H1 (cell line): ENCODE measurements around the gene CFAP100. TPM values are rescaled to one million over a fixed set of nuclear protein-coding genes. Genes with fewer than 3 reads are reported as not detected.

Experiments used
- CTCF ChIA-PET: fragments of 300-600 bp; sonication (Branson Sonifier 250); formaldehyde crosslinking; loops from one replicate; lab custom pipeline; 2021; ENCODE audit not compliant: partially characterized antibody; lab: Charles Lee
- POLR2A ChIA-PET: fragments of 300-600 bp; sonication (Branson Sonifier 250); formaldehyde crosslinking; loops from one replicate; lab custom pipeline; 2021; ENCODE audit warnings: inconsistent platforms; ENCODE audit not compliant: partially characterized antibody; lab: Charles Lee
- DNase-seq, 2 experiments: peaks; one replicate each; pipeline versions ENCODE4 v3.0.0 to v3.0.0-alpha.2; 2010 to 2022; ENCODE audit warnings: low spot score in 2 of 2, low read depth in 1 of 2, mixed read lengths in 1 of 2
- FAIRE-seq: peaks from 2 replicates; lab custom pipeline; 2011; peaks lifted over from hg19 to GRCh38; lab: Jason Lieb, UNC
- H2AFZ ChIP-seq: 2 replicates; pipeline ENCODE4 v1.8.1; 2012; ENCODE audit warnings: low read length, inconsistent platforms
- H2AK5ac ChIP-seq: 2 replicates; pipeline ENCODE4 v1.6.1; 2013; ENCODE audit warnings: low read depth, low read length
- H2BK120ac ChIP-seq: replicated peaks from 2 replicates; pipeline ENCODE3; 2013; ENCODE audit warnings: low read depth, low read length, inconsistent platforms
- H2BK12ac ChIP-seq: 2 replicates; pipeline ENCODE4 v1.6.1; 2013; ENCODE audit warnings: low read depth, low read length
- H2BK15ac ChIP-seq: 2 replicates; pipeline ENCODE4 v1.6.1; 2013; ENCODE audit warnings: low read length
- H2BK20ac ChIP-seq: 2 replicates; pipeline ENCODE4 v1.6.1; 2013; ENCODE audit warnings: low read length
- H2BK5ac ChIP-seq: 2 replicates; pipeline ENCODE4 v1.6.1; 2013; ENCODE audit warnings: low read depth, low read length
- H3K14ac ChIP-seq: 2 replicates; pipeline ENCODE4 v1.6.1; 2013; ENCODE audit warnings: inconsistent platforms; ENCODE audit not compliant: insufficient read length
- H3K18ac ChIP-seq: 2 replicates; pipeline ENCODE4 v1.6.1; 2013; ENCODE audit warnings: low read length; ENCODE audit errors: extremely low read depth
- H3K23ac ChIP-seq: 2 replicates; pipeline ENCODE4 v1.6.1; 2013; ENCODE audit warnings: inconsistent platforms; ENCODE audit not compliant: insufficient read length
- H3K23me2 ChIP-seq: 2 replicates; pipeline ENCODE4 v1.6.1; 2013; ENCODE audit warnings: low read depth, low read length
- H3K27ac ChIP-seq: 2 replicates; pipeline ENCODE4 v1.6.1; 2011; ENCODE audit warnings: low read depth, low read length, inconsistent platforms
- H3K27me3 ChIP-seq, 4 experiments: replicated peaks in 1 of 4; 1 replicate in 1 of 4; 2 replicates in 3 of 4; pipeline versions ENCODE4 v1.6.1 to v1.8.1; 2011 to 2013; ENCODE audit warnings: low read length in 3 of 4, mild to moderate bottlenecking in 3 of 4, inconsistent platforms in 2 of 4, mixed read lengths in 2 of 4, moderate library complexity in 1 of 4; ENCODE audit not compliant: control insufficient read depth in 3 of 4, insufficient read depth in 3 of 4; ENCODE audit errors: extremely low read depth in 1 of 4
- H3K36me3 ChIP-seq, 4 experiments: 2 replicates each; pipeline versions ENCODE4 v1.6.1 to v1.8.1; 2011 to 2013; ENCODE audit warnings: mild to moderate bottlenecking in 4 of 4, low read length in 3 of 4, moderate library complexity in 2 of 4, control low read depth in 1 of 4, inconsistent platforms in 1 of 4; ENCODE audit not compliant: insufficient read depth in 4 of 4, control insufficient read depth in 2 of 4
- H3K4ac ChIP-seq: replicated peaks from 2 replicates; pipeline ENCODE3; 2013; ENCODE audit warnings: low read length, low read depth, mixed read lengths, inconsistent platforms; ENCODE audit not compliant: insufficient read length
- H3K4me1 ChIP-seq, 4 experiments: replicated peaks in 1 of 4; 1 replicate in 1 of 4; 2 replicates in 3 of 4; pipeline versions ENCODE4 v1.6.1 to v1.8.1; 2011 to 2013; ENCODE audit warnings: low read length in 3 of 4, inconsistent platforms in 2 of 4, mixed read lengths in 1 of 4; ENCODE audit not compliant: insufficient read depth in 4 of 4, control insufficient read depth in 3 of 4
- H3K4me2 ChIP-seq, 2 experiments: 2 replicates each; pipeline versions ENCODE4 v1.6.1 to v1.8.1; 2011 to 2013; ENCODE audit warnings: low read depth in 2 of 2, low read length in 2 of 2, control low read depth in 1 of 2, inconsistent platforms in 1 of 2, mild to moderate bottlenecking in 1 of 2; ENCODE audit not compliant: insufficient read depth in 1 of 2
- H3K4me3 ChIP-seq, 4 experiments: fragments of 200-600, 300-600 bp in 1 of 4; sonication (generic), shearing (Covaris generic), sonication (Bioruptor Twin) in 1 of 4; 2 replicates each; pipeline versions ENCODE4 v1.5.1 to v1.8.1; 2011 to 2016; ENCODE audit warnings: low read length in 4 of 4, low read depth in 3 of 4, control low read depth in 2 of 4, inconsistent platforms in 2 of 4, mild to moderate bottlenecking in 2 of 4, mixed read lengths in 1 of 4, moderate library complexity in 1 of 4; ENCODE audit not compliant: insufficient read depth in 2 of 4; ENCODE audit errors: extremely low read depth in 1 of 4
- H3K56ac ChIP-seq: replicated peaks from 2 replicates; pipeline ENCODE3; 2013; ENCODE audit warnings: low read depth, mild to moderate bottlenecking, mixed read lengths, low read length, inconsistent platforms; ENCODE audit not compliant: insufficient read length
- H3K79me1 ChIP-seq: 2 replicates; pipeline ENCODE4 v1.6.1; 2013; ENCODE audit warnings: low read depth, low read length, control low read depth
- H3K79me2 ChIP-seq, 2 experiments: 2 replicates each; pipeline versions ENCODE4 v1.6.1 to v1.8.1; 2012 to 2013; ENCODE audit warnings: low read length in 2 of 2, mild to moderate bottlenecking in 2 of 2, inconsistent platforms in 1 of 2; ENCODE audit not compliant: insufficient read depth in 2 of 2, control insufficient read depth in 1 of 2
- H3K9ac ChIP-seq, 4 experiments: replicated peaks in 1 of 4; 1 replicate in 1 of 4; 2 replicates in 3 of 4; pipeline versions ENCODE4 v1.6.1 to v1.8.1; 2011 to 2013; ENCODE audit warnings: low read depth in 3 of 4, low read length in 3 of 4, control low read depth in 2 of 4, mild to moderate bottlenecking in 2 of 4, moderate library complexity in 2 of 4, inconsistent platforms in 1 of 4; ENCODE audit errors: extremely low read depth in 1 of 4
- H3K9me3 ChIP-seq, 2 experiments: 2 replicates each; pipeline versions ENCODE4 v1.6.1 to v1.8.1; 2012 to 2013; ENCODE audit warnings: mild to moderate bottlenecking in 2 of 2, moderate library complexity in 2 of 2, control low read depth in 1 of 2, inconsistent platforms in 1 of 2, low read depth in 1 of 2, low read length in 1 of 2, mixed read lengths in 1 of 2; ENCODE audit not compliant: insufficient read depth in 2 of 2
- H4K20me1 ChIP-seq, 2 experiments: replicated peaks in 1 of 2; 2 replicates each; pipeline versions ENCODE3 to v1.8.1; 2011 to 2013; ENCODE audit warnings: inconsistent platforms in 2 of 2, low read length in 2 of 2, mild to moderate bottlenecking in 1 of 2; ENCODE audit not compliant: insufficient read depth in 2 of 2, control insufficient read depth in 1 of 2
- H4K5ac ChIP-seq: 2 replicates; pipeline ENCODE4 v1.6.1; 2013; ENCODE audit warnings: low read length, low read depth, mixed read lengths, inconsistent platforms; ENCODE audit not compliant: insufficient read length
- H4K8ac ChIP-seq: 2 replicates; pipeline ENCODE4 v1.8.0; 2013; ENCODE audit warnings: mild to moderate bottlenecking, moderate library complexity, low read length, inconsistent platforms; ENCODE audit not compliant: insufficient read depth; ENCODE audit errors: extremely low read depth
- H4K91ac ChIP-seq: replicated peaks from 2 replicates; pipeline ENCODE3; 2013; ENCODE audit warnings: low read length, mixed read lengths, inconsistent platforms; ENCODE audit not compliant: insufficient read length
- CBX5 ChIP-seq: fragments of 300-800, 300-1000 bp; sonication (generic); IDR thresholded peaks from 2 replicates; pipeline ENCODE4 v1.7.1; 2016; ENCODE audit warnings: antibody characterized with exemption, low read length, low read depth
- CTBP2 ChIP-seq: IDR thresholded peaks from 2 replicates; pipeline ENCODE4 v1.7.0; 2011; ENCODE audit warnings: borderline replicate concordance, mild to moderate bottlenecking, moderate library complexity, mixed read lengths, low read length; ENCODE audit not compliant: insufficient read depth, insufficient read length
- EGR1 ChIP-seq: IDR thresholded peaks from 2 replicates; pipeline ENCODE4 v1.6.1; 2011; ENCODE audit warnings: low read depth, low read length, borderline replicate concordance
- EP300 ChIP-seq, 2 experiments: IDR thresholded peaks; 1 replicate in 1 of 2; 2 replicates in 1 of 2; pipeline ENCODE4 v1.6.1; 2011 to 2012; ENCODE audit warnings: low read depth in 2 of 2, low read length in 2 of 2, mild to moderate bottlenecking in 2 of 2, borderline replicate concordance in 1 of 2, inconsistent platforms in 1 of 2, moderate library complexity in 1 of 2
- JUND ChIP-seq: IDR thresholded peaks from 2 replicates; pipeline ENCODE4 v1.6.1; 2011; ENCODE audit warnings: mild to moderate bottlenecking, improper control_type of control experiment, low read length
- KDM5A ChIP-seq: fragments of 200-600 bp; IDR thresholded peaks from 2 replicates; pipeline ENCODE4 v1.7.1; 2012; ENCODE audit warnings: mild to moderate bottlenecking, low read length, inconsistent platforms, mixed read lengths
- NANOG ChIP-seq: IDR thresholded peaks from 2 replicates; pipeline ENCODE4 v1.6.1; 2011; ENCODE audit warnings: low read length, low read depth, mild to moderate bottlenecking, inconsistent platforms; ENCODE audit not compliant: insufficient read depth, poor library complexity, severe bottlenecking
- PHF8 ChIP-seq: fragments of 200-600 bp; sonication (generic); conservative IDR thresholded peaks from 2 replicates; pipeline ENCODE4 v1.7.1; 2012; ENCODE audit warnings: low read depth, mild to moderate bottlenecking, inconsistent platforms, low read length, moderate library complexity
- WGBS, 2 experiments: shearing (Covaris generic) in 1 of 2; methylation state at CpG; one replicate each; pipeline versions ENCODE4 v1.1.6 to v1.1.7; 2013 to 2015; ENCODE audit warnings: low lambda C conversion rate in 2 of 2, mixed read lengths in 2 of 2, inconsistent platforms in 1 of 2, low coverage in 1 of 2, missing lambda C conversion rate in 1 of 2; ENCODE audit not compliant: insufficient replicate concordance in 2 of 2, insufficient coverage in 1 of 2, insufficient read length in 1 of 2; ENCODE audit errors: extremely low coverage in 1 of 2, missing lambda C conversion rate in 1 of 2; 5-methylcytosine and 5-hydroxymethylcytosine counted together
- polyA plus RNA-seq, 7 experiments: library from polyadenylated mRNA; depleted of rRNA in 3 of 7; stranded (reverse) in 5 of 7; unstranded in 2 of 7; fragments of >200 nt in 5 of 7; fragments of 200-250 nt in 2 of 7; gene quantifications; 1 replicate in 5 of 7; 2 replicates in 1 of 7; 4 replicates in 1 of 7; pipeline versions ENCODE4 v1.2.1 to v1.2.3, GENCODE V29; 2011 to 2013; ENCODE audit warnings: missing spikeins in 2 of 7, mixed read lengths in 2 of 7
- total RNA-seq: library from RNA; stranded (reverse); fragmentation: NEBNext Ultra II Directional; extraction: Animal tissue kit (Norgen Biotek cat#: 25700); gene quantifications from 2 replicates; pipeline ENCODE4 v1.2.1, GENCODE V29; 2021
- TF ChIP-seq, protein P1 (sequence below), 3 experiments: IDR thresholded peaks; 1 replicate in 2 of 3; 2 replicates in 1 of 3; pipeline versions ENCODE4 v1.5.1 to v1.6.1; 2011; ENCODE audit warnings: low read length in 3 of 3, mild to moderate bottlenecking in 3 of 3, inconsistent platforms in 2 of 3, low read depth in 1 of 3, moderate library complexity in 1 of 3; ENCODE audit not compliant: insufficient read depth in 1 of 3; ENCODE audit errors: control extremely low read depth in 1 of 3

The CFAP100 gene
- total and polyA plus RNA-seq, 2 of the 8 experiments (the other 6 are each of a cell fraction or from before 2014, with no cell fraction given): 0.17 TPM; not detected in 1

DNA sequence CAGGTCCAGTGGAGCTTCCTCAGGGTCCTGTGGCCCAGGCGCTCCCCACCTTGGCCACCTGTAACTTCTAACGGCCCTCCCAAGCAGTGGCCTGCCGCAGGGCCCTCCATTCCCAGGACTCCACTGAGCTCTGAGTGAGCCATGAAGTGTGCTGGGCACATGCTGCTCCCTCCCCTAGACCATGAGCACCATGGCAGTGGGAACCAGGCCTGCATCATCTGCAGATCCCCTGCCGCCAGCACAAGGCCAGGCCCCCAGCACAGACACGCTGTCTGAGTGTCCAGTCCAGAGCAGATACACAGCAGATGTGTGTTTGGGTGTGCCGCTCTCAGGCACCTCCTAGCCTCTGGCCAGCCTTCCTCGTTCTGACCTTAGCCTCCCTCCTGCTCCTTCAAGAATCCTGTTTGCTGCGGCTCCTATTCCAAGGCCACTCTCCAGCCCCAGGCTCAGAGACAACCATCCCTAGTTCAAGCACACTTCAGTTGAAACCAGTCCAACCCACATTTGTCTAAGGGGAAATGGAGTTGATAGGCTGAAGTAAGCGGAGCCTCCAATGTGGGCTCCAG is 30.5 kb upstream of the CFAP100 start:
- ChIA-PET POLR2A (interaction anchor here (1.8 kb wide), 1 partner anchor 14 kb away, joined by 9 read pairs; no protein-coding TSS in a partner anchor), CTCF (interaction anchor here (0.9 to 2.6 kb wide), 9 partner anchors 10 to 231 kb away, joined by 3 to 12 read pairs (median 5); no protein-coding TSS in a partner anchor)
- Histone ChIP-seq H4K20me1 (no peaks in the 10 kb centered on the region), H2AK5ac (peak overlapping the region; percentile 82; the same call in 1 of the 2 replicates), H3K18ac (no peak overlapping the region; the same call in 1 of the 2 replicates), H3K9ac (no peak overlapping the region), H4K5ac (no peak overlapping the region), H3K27me3 (peaks cover 0 to 7% (median 0%) of the 10 kb centered on the region in 4 experiments; a peak in 3 of 7 replicates), H3K79me2 (no peaks in the 10 kb centered on the region), H3K79me1 (no peaks in the 10 kb centered on the region), H3K14ac (no peak overlapping the region), H3K23me2 (no peaks in the 10 kb centered on the region), H3K9me3 (no peaks in the 10 kb centered on the region), H3K4ac (no peak overlapping the region), H3K23ac (no peak overlapping the region), H3K4me1 (peaks cover 0 to 17% (median 8%) of the 10 kb centered on the region in 4 experiments), H2BK12ac (peak overlapping the region; percentile 33; the same call in 1 of the 2 replicates), H2AFZ (no peak overlapping the region), H3K4me2 (no peak overlapping the region), H2BK5ac (no peak overlapping the region), H3K56ac (no peak overlapping the region), H3K36me3 (no peaks in the 10 kb centered on the region; a peak in 1 of 8 replicates), H2BK15ac (no peak overlapping the region; the same call in 1 of the 2 replicates), H3K27ac (no peak overlapping the region), H4K8ac (no peak overlapping the region), H2BK20ac (no peak overlapping the region), H4K91ac (peak overlapping the region; percentile 66), H3K4me3 (no peak overlapping the region), H2BK120ac (no peak overlapping the region)
- WGBS, 2 experiments: 92% methylated on average over 9 of the region's 9 CpGs; no CpG with 5 or more reads in 1 of the 2 experiments
- TF ChIP-seq NANOG (no peak), KDM5A (no peak), JUND (no peak), EGR1 (no peak), CTBP2 (no peak), EP300 (IDR thresholded peaks at IDR 0.05; ENCODE audit: borderline replicate concordance in 1 of 2, low read depth in 2 of 2, low read length in 2 of 2) (no peak), PHF8 (no peak), CBX5 (no peak)
- TF ChIP-seq, protein P1, sequence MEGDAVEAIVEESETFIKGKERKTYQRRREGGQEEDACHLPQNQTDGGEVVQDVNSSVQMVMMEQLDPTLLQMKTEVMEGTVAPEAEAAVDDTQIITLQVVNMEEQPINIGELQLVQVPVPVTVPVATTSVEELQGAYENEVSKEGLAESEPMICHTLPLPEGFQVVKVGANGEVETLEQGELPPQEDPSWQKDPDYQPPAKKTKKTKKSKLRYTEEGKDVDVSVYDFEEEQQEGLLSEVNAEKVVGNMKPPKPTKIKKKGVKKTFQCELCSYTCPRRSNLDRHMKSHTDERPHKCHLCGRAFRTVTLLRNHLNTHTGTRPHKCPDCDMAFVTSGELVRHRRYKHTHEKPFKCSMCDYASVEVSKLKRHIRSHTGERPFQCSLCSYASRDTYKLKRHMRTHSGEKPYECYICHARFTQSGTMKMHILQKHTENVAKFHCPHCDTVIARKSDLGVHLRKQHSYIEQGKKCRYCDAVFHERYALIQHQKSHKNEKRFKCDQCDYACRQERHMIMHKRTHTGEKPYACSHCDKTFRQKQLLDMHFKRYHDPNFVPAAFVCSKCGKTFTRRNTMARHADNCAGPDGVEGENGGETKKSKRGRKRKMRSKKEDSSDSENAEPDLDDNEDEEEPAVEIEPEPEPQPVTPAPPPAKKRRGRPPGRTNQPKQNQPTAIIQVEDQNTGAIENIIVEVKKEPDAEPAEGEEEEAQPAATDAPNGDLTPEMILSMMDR (IDR thresholded peaks at IDR 0.05; ENCODE audit: control extremely low read depth in 1 of 3, insufficient read depth in 1 of 3, low read depth in 1 of 3, low read length in 3 of 3): no peak
- FAIRE-seq (no peak), DNase-seq (no peak)
